ENCODE measurements around the gene ELK4. TPM values are rescaled to one million over a fixed set of nuclear protein-coding genes. Genes with fewer than 3 reads are reported as not detected.

The ELK4 gene
- total and polyA plus RNA-seq, 2 of the 8 experiments (the other 6 are each of a cell fraction or from before 2014, with no cell fraction given), result 2.9 to 26.3 TPM

GRCh38 chr1:205626216-205626615, 5.6 kb downstream of the ELK4 start:
- WGBS, 2 experiments (ENCODE audit: extremely low coverage in 1 of 2, insufficient coverage in 1 of 2, insufficient read length in 1 of 2, insufficient replicate concordance in 2 of 2, low coverage in 1 of 2, low lambda C conversion rate in 2 of 2, missing lambda C conversion rate in 1 of 2), result 95% methylated on average over 3 of the region's 3 CpGs; no CpG with 5 or more reads in 1 of the 2 experiments
- Histone ChIP-seq H3K56ac (replicated peaks; ENCODE audit: insufficient read length, low read depth, low read length) (no peak overlapping the region), H3K27me3 (replicated peaks in 1 of 4; ENCODE audit: control insufficient read depth in 3 of 4, extremely low read depth in 1 of 4, insufficient read depth in 3 of 4, low read length in 3 of 4) (no peaks in the 10 kb centered on the region), H4K91ac (replicated peaks; ENCODE audit: insufficient read length, low read length) (no peak overlapping the region), H3K23me2 (ENCODE audit: low read depth, low read length) (no peaks in the 10 kb centered on the region), H2BK15ac (ENCODE audit: low read length) (no peak overlapping the region), H3K4ac (replicated peaks; ENCODE audit: insufficient read length, low read depth, low read length) (no peak overlapping the region), H3K4me3 (ENCODE audit: extremely low read depth in 1 of 4, insufficient read depth in 2 of 4, low read depth in 3 of 4, low read length in 4 of 4) (no peak overlapping the region), H2BK5ac (ENCODE audit: low read depth, low read length) (no peak overlapping the region), H2AFZ (ENCODE audit: low read length) (no peak overlapping the region), H2BK120ac (replicated peaks; ENCODE audit: low read depth, low read length) (no peak overlapping the region), H4K5ac (ENCODE audit: insufficient read length, low read depth, low read length) (no peak overlapping the region), H2BK12ac (ENCODE audit: low read depth, low read length) (no peak overlapping the region), H3K79me1 (ENCODE audit: low read depth, low read length) (peaks cover 3% of the 10 kb centered on the region; the same call in 1 of the 2 replicates), H3K27ac (ENCODE audit: low read depth, low read length) (no peak overlapping the region), H3K18ac (ENCODE audit: extremely low read depth, low read length) (no peak overlapping the region), H4K8ac (ENCODE audit: extremely low read depth, insufficient read depth, low read length) (no peak overlapping the region), H3K36me3 (ENCODE audit: control insufficient read depth in 2 of 4, insufficient read depth in 4 of 4, low read length in 3 of 4) (peaks cover 7 to 19% (median 12%) of the 10 kb centered on the region in 4 experiments; a peak in 7 of 8 replicates), H2AK5ac (ENCODE audit: low read depth, low read length) (no peak overlapping the region), H4K20me1 (replicated peaks in 1 of 2; ENCODE audit: control insufficient read depth in 1 of 2, insufficient read depth in 2 of 2, low read length in 2 of 2) (peaks cover 4 to 11% of the 10 kb centered on the region in 2 experiments), H3K4me1 (replicated peaks in 1 of 4; ENCODE audit: control insufficient read depth in 3 of 4, insufficient read depth in 4 of 4, low read length in 3 of 4) (no peaks in the 10 kb centered on the region; a peak in 2 of 7 replicates), H3K14ac (ENCODE audit: insufficient read length) (no peak overlapping the region), H3K23ac (ENCODE audit: insufficient read length) (no peak overlapping the region), H3K79me2 (ENCODE audit: control insufficient read depth in 1 of 2, insufficient read depth in 2 of 2, low read length in 2 of 2) (peaks cover 12 to 76% of the 10 kb centered on the region in 2 experiments), H3K4me2 (ENCODE audit: insufficient read depth in 1 of 2, low read depth in 2 of 2, low read length in 2 of 2) (no peak overlapping the region), H3K9me3 (ENCODE audit: insufficient read depth in 2 of 2, low read depth in 1 of 2, low read length in 1 of 2) (no peaks in the 10 kb centered on the region), H2BK20ac (ENCODE audit: low read length) (no peak overlapping the region), H3K9ac (replicated peaks in 1 of 4; ENCODE audit: extremely low read depth in 1 of 4, low read depth in 3 of 4, low read length in 3 of 4) (no peak overlapping the region)
- FAIRE-seq, result no peak
- DNase-seq (ENCODE audit: low read depth in 1 of 2, low spot score in 2 of 2), result no peak
- POLR2A ChIA-PET (ENCODE audit: partially characterized antibody), result interaction anchor here (1.1 kb wide), 1 partner anchor 12 kb away, joined by 5 read pairs; no protein-coding TSS in a partner anchor
- CTCF ChIA-PET (ENCODE audit: partially characterized antibody), result interaction anchor here (0.9 to 1.0 kb wide), 4 partner anchors 9 to 265 kb away, joined by 3 read pairs; no protein-coding TSS in a partner anchor
- TF ChIP-seq RNF2 (IDR thresholded peaks at IDR 0.05; ENCODE audit: borderline replicate concordance, low read depth, low read length, missing control alignments, poor library complexity, severe bottlenecking) (no peak), EP300 (IDR thresholded peaks at IDR 0.05; ENCODE audit: borderline replicate concordance in 1 of 2, low read depth in 2 of 2, low read length in 2 of 2) (no peak), SIRT6 (IDR thresholded peaks at IDR 0.05; ENCODE audit: low read length) (no peak), NRF1 (IDR thresholded peaks at IDR 0.05; ENCODE audit: low read depth, low read length) (no peak), EGR1 (IDR thresholded peaks at IDR 0.05; ENCODE audit: borderline replicate concordance, low read depth, low read length) (no peak), E2F6 (IDR thresholded peaks at IDR 0.05) (no peak), BACH1 (IDR thresholded peaks at IDR 0.05; ENCODE audit: low read length) (no peak)
